PFSK-1 (cell line): Measurements from ENCODE around the gene HMCN2.

ENCODE experiments used
- POLR2AphosphoS5 ChIP-seq: IDR thresholded peaks from 2 replicates; pipeline ENCODE4 v1.6.1; 2012; ENCODE audit warnings: low read depth, mild to moderate bottlenecking, control low read depth, low read length, moderate library complexity
- TF ChIP-seq, protein P1 (sequence below), 2 experiments: IDR thresholded peaks; 2 replicates each; pipeline versions ENCODE4 v1.6.1 to v1.8.0; 2011 to 2012; ENCODE audit warnings: low read depth in 2 of 2, low read length in 2 of 2, control low read depth in 1 of 2, inconsistent platforms in 1 of 2, mild to moderate bottlenecking in 1 of 2, moderate library complexity in 1 of 2; ENCODE audit not compliant: insufficient read depth in 1 of 2

DNA sequence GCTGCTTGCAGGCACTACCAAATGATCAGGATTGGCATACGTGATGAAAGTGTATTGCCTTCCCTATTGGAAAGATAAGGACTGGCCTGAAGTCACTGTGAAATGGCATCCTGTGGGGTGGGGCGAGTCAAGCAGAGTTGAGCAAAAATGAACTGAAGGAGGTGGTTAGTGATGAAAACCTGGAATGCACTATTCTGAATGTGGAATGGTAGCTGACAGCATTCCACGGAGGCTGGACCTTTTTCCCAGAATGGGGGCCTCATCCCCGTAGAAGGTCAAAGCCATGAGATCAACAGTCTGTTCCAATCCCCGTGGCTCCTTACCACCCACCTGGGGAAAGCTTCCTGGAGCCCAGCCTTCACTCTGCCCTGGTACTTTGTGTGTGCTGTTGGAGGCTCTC, 216.9 kb downstream of the HMCN2 start:
- no peak for TF ChIP-seq POLR2AphosphoS5
- TF ChIP-seq, protein P1, sequence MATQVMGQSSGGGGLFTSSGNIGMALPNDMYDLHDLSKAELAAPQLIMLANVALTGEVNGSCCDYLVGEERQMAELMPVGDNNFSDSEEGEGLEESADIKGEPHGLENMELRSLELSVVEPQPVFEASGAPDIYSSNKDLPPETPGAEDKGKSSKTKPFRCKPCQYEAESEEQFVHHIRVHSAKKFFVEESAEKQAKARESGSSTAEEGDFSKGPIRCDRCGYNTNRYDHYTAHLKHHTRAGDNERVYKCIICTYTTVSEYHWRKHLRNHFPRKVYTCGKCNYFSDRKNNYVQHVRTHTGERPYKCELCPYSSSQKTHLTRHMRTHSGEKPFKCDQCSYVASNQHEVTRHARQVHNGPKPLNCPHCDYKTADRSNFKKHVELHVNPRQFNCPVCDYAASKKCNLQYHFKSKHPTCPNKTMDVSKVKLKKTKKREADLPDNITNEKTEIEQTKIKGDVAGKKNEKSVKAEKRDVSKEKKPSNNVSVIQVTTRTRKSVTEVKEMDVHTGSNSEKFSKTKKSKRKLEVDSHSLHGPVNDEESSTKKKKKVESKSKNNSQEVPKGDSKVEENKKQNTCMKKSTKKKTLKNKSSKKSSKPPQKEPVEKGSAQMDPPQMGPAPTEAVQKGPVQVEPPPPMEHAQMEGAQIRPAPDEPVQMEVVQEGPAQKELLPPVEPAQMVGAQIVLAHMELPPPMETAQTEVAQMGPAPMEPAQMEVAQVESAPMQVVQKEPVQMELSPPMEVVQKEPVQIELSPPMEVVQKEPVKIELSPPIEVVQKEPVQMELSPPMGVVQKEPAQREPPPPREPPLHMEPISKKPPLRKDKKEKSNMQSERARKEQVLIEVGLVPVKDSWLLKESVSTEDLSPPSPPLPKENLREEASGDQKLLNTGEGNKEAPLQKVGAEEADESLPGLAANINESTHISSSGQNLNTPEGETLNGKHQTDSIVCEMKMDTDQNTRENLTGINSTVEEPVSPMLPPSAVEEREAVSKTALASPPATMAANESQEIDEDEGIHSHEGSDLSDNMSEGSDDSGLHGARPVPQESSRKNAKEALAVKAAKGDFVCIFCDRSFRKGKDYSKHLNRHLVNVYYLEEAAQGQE (IDR thresholded peaks at IDR 0.05; ENCODE audit: insufficient read depth in 1 of 2, low read depth in 2 of 2, low read length in 2 of 2), result no peak
